ENCODE results near the gene TTLL11.

Gene TTLL11

GRCh38 chr9:122033775-122034373 is 59.2 kb downstream of the TTLL11 start:
- no peak for DNase-seq (ENCODE audit: low read depth)
- TF ChIP-seq POLR2A (IDR thresholded peaks at IDR 0.05; ENCODE audit: extremely low read depth, insufficient read length) (no peak), CTCF (IDR thresholded peaks at IDR 0.05; ENCODE audit: low read depth, low read length) (no peak), MAX (IDR thresholded peaks at IDR 0.05; ENCODE audit: low read depth, low read length) (no peak), MYC (IDR thresholded peaks at IDR 0.05; ENCODE audit: low read depth, low read length) (no peak)

GRCh38 chr9:122032346-122032745 is 60.8 kb downstream of the TTLL11 start:
- TF ChIP-seq MYC (IDR thresholded peaks at IDR 0.05; ENCODE audit: low read depth, low read length) (no peak), POLR2A (IDR thresholded peaks at IDR 0.05; ENCODE audit: extremely low read depth, insufficient read length) (no peak), CTCF (IDR thresholded peaks at IDR 0.05; ENCODE audit: low read depth, low read length) (no peak), MAX (IDR thresholded peaks at IDR 0.05; ENCODE audit: low read depth, low read length) (no peak)
- H3K4me3 ChIP-seq (ENCODE audit: low read depth, low read length), result no peak overlapping the region
- no peak for DNase-seq (ENCODE audit: low read depth)

More at GRCh38 chr9:122033775-122034373, 59.2 kb downstream of the TTLL11 start:
- no peak overlapping the region for H3K4me3 ChIP-seq (ENCODE audit: low read depth, low read length)

GRCh38 chr9:122031776-122032175 is 61.3 kb downstream of the TTLL11 start:
- no peak for TF ChIP-seq CTCF (IDR thresholded peaks at IDR 0.05; ENCODE audit: low read depth, low read length)
- no peak overlapping the region for H3K4me3 ChIP-seq (ENCODE audit: low read depth, low read length)
- DNase-seq (ENCODE audit: low read depth), result no peak

GRCh38 chr9:122031157-122031556 is 62.0 kb downstream of the TTLL11 start:
- no peak for DNase-seq (ENCODE audit: low read depth)
- TF ChIP-seq POLR2A (IDR thresholded peaks at IDR 0.05; ENCODE audit: extremely low read depth, insufficient read length) (no peak), MYC (IDR thresholded peaks at IDR 0.05; ENCODE audit: low read depth, low read length) (no peak), MAX (IDR thresholded peaks at IDR 0.05; ENCODE audit: low read depth, low read length) (no peak), CTCF (IDR thresholded peaks at IDR 0.05; ENCODE audit: low read depth, low read length) (no peak)
- H3K4me3 ChIP-seq (ENCODE audit: low read depth, low read length), result no peak overlapping the region

- no peak for DNase-seq (ENCODE audit: low read depth)
- TF ChIP-seq MAX (IDR thresholded peaks at IDR 0.05; ENCODE audit: low read depth, low read length) (no peak), CTCF (IDR thresholded peaks at IDR 0.05; ENCODE audit: low read depth, low read length) (no peak), POLR2A (IDR thresholded peaks at IDR 0.05; ENCODE audit: extremely low read depth, insufficient read length) (no peak), MYC (IDR thresholded peaks at IDR 0.05; ENCODE audit: low read depth, low read length) (no peak)
- no peak overlapping the region for H3K4me3 ChIP-seq (ENCODE audit: low read depth, low read length)
These were observed 62.8 kb downstream of the TTLL11 start for GRCh38 chr9:122030357-122030756.

GRCh38 chr9:122029898-122030297 is 63.2 kb downstream of the TTLL11 start:
- TF ChIP-seq MYC (IDR thresholded peaks at IDR 0.05; ENCODE audit: low read depth, low read length), result no peak
- TF ChIP-seq POLR2A (IDR thresholded peaks at IDR 0.05; ENCODE audit: extremely low read depth, insufficient read length), result no peak
- no peak for TF ChIP-seq MAX (IDR thresholded peaks at IDR 0.05; ENCODE audit: low read depth, low read length)
- no peak for TF ChIP-seq CTCF (IDR thresholded peaks at IDR 0.05; ENCODE audit: low read depth, low read length)
- H3K4me3 ChIP-seq (ENCODE audit: low read depth, low read length), result no peak overlapping the region
- DNase-seq (ENCODE audit: low read depth), result peak; percentile 13
